Omental fat pad (tissue), 4 donors: ENCODE measurements around the gene NUDT3. TPM values are rescaled to one million over a fixed set of nuclear protein-coding genes. Genes with fewer than 3 reads are reported as not detected.

ENCODE experiments used
- ATAC-seq: fragments of 150-250 bp; one replicate; pipeline ENCODE4 v1.9.1; 2016; ENCODE audit warnings: mild to moderate bottlenecking, moderate library complexity; ENCODE audit not compliant: low FRiP score
- DNase-seq: peaks from one replicate; pipeline ENCODE4 v3.0.0-alpha.2; 2019; ENCODE audit warnings: low spot score
- total RNA-seq, 4 donors: library from RNA; depleted of rRNA; stranded (reverse); fragments of >200 nt; gene quantifications; one replicate each; pipeline ENCODE4 v1.1.0, GENCODE V29; 2016
- TF ChIP-seq, protein P1 (sequence below), 3 donors: fragments of 450-650 bp; IDR thresholded peaks; one replicate each; pipeline ENCODE4 v1.5.1; 2016 to 2017; ENCODE audit warnings: antibody characterized with exemption in 3 of 3, mild to moderate bottlenecking in 3 of 3, moderate library complexity in 2 of 3

NUDT3 gene
- total RNA-seq, 4 donors from 2014 or later: 21.3 to 46.0 (median 28.5) TPM

DNA sequence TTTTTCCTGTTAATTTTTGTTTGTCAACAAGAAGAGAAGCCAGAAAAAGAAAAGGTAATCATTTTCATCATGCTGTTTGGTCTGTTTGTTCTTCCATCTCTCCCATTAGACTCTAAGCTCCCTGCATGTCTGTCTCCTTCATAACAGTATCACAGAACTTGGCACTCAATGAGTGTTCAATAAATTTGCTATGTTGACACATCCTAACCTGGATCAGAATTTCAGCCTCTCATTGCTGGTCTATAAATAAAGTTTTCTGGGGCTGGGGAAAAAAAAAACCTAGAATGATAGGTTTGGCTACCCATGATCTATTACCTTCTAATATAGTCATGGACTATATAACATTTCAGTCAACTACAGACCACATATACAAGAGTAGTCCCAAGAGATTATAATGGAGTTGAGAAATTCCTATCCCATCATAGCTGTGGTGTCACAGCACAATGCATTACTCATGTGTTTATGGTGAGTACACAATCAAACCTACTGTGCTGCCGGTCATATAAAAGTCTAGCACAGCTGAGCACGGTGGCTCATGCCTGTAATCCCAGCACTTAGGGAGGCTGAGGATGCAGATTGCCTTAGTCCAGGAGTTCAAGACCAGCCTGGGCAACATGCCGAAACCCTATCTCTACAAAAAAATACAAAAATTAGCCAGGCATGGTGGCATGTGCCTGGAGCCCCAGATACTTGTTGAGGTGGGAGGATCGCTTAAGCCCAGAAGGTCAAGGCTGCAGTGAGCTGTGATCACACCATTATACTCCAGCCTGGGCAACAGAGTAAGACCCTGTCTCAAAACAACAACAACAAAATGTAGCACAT, 5.9 kb downstream of the NUDT3 start:
- TF ChIP-seq, protein P1, sequence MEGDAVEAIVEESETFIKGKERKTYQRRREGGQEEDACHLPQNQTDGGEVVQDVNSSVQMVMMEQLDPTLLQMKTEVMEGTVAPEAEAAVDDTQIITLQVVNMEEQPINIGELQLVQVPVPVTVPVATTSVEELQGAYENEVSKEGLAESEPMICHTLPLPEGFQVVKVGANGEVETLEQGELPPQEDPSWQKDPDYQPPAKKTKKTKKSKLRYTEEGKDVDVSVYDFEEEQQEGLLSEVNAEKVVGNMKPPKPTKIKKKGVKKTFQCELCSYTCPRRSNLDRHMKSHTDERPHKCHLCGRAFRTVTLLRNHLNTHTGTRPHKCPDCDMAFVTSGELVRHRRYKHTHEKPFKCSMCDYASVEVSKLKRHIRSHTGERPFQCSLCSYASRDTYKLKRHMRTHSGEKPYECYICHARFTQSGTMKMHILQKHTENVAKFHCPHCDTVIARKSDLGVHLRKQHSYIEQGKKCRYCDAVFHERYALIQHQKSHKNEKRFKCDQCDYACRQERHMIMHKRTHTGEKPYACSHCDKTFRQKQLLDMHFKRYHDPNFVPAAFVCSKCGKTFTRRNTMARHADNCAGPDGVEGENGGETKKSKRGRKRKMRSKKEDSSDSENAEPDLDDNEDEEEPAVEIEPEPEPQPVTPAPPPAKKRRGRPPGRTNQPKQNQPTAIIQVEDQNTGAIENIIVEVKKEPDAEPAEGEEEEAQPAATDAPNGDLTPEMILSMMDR (IDR thresholded peaks at IDR 0.05): no peak
- no peak for ATAC-seq
- no peak for DNase-seq

DNA sequence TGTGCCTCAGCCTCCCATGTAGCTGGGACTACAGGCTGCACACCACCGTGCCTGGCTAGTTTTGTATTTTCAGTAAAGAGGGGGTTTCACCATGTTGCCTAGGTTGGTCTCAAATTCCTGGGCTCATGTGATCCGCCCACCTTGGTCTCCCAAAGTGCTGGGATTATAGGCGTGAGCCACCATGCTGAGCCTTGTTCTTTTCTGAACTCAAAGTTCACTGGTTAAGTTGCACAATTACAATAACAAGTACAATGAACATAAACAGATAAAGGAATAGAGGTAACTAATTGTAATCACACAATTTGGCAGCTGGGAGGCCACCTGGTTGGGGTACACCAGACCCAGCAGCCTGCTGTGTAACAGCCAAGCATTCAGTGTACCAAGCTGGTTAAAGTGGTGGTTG, 6.7 kb downstream of the NUDT3 start:
- TF ChIP-seq, protein P1 (IDR thresholded peaks at IDR 0.05): no peak
- ATAC-seq (no peak), DNase-seq (no peak)

DNA sequence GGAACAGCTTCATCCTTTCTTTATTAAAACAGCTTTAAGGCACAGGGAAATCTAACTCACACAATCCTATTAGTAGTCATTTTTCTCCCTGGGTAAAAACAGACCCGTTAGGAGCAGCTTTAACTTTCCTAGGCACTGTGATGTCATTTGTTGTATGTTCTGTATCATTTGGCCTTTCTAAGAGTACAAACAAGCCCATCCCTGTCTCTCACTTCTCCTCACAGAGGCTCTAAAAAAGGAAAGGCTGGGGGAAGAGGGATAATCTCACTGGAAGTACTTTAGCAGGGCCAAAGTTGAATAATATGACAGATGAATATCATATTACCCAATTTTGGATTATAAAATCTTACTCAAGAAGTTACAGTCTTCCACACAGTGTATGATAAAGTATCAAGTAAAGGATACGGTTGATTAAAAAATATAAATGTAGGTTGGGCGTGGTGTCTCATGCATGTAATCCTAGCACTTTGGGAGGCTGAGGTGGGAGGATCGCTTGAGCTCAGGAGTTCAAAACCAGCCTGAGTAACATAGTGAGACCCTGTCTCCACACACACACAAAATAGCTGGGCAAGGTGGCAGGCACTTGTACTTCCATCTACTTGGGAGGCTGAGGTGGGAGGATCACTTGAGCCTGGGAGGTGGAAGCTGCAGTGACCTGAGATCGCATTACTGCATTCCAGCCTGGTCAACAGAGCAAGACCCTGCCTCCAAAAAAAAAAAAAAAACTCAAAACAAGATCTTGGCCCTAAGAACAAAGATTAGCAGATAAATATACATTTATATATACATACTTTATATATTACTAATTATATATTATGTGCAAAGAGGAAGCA, 7.9 kb downstream of the NUDT3 start:
- TF ChIP-seq, protein P1 (IDR thresholded peaks at IDR 0.05): no peak
- DNase-seq: no peak
- peak; percentile 61 for ATAC-seq

DNA sequence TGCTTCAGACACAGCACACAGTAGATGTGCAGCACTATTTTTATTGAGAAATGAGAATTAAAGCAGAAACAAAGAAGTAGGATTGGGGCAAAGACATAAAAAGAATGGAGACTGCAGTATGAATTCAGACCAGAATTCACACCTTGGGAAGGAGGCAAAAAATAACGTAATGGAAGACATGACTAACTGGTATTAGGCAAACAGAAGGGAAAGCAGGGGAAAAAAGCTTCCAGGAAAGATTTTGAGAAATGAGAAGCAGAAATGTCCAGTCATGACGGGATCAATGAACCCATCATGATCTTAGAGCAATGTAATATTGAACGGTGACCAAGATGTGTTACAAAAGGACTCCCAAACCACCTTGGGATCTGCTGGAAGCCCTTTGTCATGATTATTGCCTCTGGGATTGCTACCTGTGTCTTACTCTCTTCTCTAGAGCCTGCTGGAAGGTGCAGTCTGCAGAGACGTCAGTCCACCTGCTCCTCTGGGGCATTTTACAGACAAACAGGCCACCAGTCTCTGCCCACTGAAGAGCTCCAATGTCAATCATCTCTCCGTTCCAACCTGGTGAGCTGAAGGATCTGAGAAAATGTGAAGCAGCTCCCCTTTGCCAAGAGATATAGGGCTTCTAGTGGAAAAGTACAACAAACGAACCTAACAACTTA, 8.7 kb downstream of the NUDT3 start:
- ATAC-seq: no peak
- TF ChIP-seq, protein P1 (IDR thresholded peaks at IDR 0.05): no peak
- no peak for DNase-seq

DNA sequence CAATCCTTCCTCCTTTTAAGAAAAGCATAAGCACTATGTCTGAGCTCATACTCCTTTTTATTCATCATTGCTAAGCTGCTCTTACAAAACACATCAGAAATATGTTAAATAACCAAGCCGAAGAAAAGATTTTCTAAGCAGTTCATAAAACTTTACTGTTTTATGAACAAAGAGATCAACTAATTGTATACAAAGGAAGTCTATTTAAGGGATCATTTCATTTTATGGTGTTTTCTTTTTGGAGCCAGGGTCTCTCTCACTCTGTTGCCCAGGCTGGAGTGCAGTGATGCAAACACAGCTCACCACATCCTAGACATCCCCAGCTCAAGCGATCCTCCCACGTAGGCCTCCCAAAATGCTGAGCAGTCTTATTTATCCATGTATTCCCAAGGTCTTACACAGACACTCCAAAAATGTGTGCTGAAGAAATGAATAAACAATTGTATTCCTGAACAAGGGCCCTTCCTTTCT, 9.3 kb downstream of the NUDT3 start:
- no peak for DNase-seq
- TF ChIP-seq, protein P1 (IDR thresholded peaks at IDR 0.05): no peak
- no peak for ATAC-seq

DNA sequence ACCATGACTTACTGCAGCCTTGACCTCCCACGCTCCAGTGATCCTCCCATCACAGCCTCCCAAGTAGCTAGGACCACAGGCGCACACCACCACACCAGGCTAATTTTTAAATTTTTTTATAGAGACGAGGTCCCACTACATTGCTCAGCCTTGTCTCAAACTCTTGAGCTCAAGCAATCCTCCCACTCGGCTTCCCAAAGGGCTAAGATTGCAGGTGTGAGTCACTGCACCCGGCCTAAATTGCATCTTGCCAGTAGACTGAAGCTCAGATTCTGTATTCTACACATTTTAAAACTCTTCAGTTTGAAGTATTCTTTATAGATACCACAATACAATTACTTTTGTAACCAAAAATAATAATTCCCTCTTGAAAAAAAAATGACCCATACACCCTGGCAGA, 11.4 kb downstream of the NUDT3 start:
- no peak for ATAC-seq
- TF ChIP-seq, protein P1 (IDR thresholded peaks at IDR 0.05): no peak
- DNase-seq: no peak
